GM18873 (cell line): ENCODE measurements around the gene CCR9.

Experiments
- ATAC-seq: cut with Tn5 transposase; IDR thresholded peaks from one replicate; pipeline ENCODE4 v1.9.1; 2021; ENCODE audit warnings: mild to moderate bottlenecking, moderate library complexity, moderate number of reproducible peaks; ENCODE audit not compliant: unreplicated experiment, low FRiP score

The CCR9 gene

DNA sequence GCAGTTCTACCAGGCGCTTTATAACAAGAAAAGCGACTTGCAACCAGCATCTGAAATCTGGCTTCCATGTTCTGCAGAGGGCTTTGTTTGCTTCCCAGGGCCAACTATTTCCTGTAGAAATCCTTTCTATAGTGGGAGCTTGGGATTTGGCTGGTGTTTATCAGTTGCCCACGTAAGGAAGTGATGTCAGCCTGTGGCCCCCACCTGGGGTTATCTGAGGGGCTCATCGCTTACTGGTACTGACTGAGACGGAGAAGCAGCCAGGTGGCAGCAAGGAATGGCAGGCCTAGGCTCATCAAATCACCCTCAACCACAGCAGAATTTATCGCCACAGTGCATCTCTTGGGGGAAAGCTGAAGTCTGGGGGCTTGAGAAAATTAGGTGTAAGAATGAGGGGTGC lies 14.6 kb upstream of the CCR9 start:
- no peak for ATAC-seq

DNA sequence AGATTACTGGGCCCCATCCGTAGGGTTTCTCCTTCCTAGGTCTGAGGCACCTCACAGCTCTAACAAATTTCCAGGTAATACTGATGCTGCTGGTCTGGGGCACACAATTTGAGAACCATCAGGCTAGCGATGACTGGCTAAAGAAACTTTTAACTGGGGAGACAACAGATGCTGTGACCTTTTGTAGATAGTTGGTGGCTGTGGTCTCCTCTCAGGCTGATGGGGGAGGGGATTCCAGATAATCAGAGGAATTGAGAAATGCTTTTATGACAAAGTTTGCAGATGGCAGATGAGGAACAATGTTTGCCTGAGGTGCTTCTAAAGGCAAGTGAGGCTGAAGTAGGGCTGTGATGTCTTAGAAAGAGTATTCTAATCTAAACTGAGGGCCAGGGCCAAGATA lies 13.8 kb upstream of the CCR9 start:
- no peak for ATAC-seq

GRCh38 chr3:45873036-45873435 lies 13.3 kb upstream of the CCR9 start:
- no peak for ATAC-seq

DNA sequence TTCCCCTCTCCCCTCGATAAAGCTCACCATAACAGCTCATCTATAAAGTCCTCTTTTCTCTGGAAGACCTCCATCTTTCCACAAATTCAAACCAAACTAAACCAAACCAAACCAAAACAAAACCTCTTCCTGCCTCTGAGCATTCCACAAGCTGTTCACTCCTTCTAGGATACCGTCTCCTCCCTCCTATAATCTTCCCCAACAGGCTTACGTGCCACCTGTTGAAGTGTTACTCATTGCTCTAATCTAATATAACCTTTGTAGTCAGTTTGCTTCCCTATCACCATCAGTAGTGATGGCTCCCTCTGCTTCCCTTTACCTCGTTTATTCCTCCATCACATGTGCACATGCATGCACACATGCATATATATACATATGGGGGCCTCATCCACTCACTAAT lies 12.7 kb upstream of the CCR9 start:
- ATAC-seq: no peak

DNA sequence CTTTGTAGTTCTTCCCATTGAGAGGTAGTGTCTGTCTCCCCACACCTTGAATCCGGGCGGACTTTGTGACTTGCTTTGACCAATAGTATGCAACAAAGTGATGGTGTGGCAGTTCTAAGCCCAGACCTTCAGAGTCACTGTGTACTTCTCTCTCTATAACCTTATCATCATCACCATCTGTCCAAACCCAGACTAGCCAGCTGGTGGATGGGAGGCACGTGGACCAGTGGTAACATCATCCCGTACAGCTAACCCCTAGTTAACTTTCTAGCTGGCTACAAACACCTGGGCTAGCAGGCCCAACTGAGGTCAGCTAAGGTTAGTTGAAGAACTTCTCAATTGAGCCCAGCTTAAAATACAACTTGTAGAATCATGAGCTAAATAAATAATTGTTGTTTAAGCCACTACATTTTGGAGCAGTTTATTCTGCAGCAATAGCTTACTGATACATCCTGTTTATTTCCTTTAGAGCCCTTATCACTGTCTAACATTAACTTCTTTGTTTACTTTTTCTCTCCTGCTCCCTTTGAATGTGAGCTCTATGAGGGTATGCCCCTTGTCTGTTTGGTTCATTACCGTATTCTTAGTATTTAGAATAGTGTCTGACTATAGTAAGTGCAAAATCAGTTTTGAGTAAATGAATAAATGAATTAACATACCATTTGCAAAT lies 11.5 kb upstream of the CCR9 start:
- ATAC-seq: no peak

DNA sequence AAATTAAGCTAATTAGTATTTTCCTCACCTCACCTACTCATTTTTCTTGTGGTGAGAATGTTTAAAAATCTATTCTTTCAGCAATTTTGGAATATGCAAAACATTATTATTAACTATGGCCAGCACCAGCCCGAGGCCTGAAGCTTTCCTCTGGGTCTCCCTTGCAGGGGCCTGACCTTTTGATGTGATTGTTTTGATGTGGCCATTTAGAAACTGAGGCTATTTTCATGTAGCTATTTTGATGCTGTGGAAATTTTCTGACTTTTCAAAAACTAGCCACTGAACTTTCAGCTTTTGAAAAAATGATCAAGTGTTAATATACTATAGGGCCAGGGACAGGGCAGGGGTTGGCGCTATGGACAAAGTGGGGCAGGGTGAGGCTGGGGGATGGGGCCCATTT lies 8.2 kb upstream of the CCR9 start:
- ATAC-seq: no peak

DNA sequence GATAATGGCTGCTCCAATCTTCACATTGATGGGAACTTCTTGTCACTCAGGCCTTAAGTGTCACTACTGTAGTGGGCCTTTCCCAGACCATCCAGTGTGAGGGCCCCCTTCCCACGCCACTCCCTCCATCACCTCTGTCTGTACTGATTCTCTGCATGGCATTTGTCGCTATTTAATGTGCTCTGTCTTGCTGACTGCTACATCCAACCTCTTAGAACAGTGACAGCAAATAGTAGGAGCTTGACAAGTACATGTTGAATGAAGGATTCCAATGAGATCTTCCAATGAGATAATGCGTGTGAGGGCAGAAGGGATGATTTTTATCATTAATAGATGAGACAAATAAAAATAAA lies 5.6 kb upstream of the CCR9 start:
- ATAC-seq: no peak

DNA sequence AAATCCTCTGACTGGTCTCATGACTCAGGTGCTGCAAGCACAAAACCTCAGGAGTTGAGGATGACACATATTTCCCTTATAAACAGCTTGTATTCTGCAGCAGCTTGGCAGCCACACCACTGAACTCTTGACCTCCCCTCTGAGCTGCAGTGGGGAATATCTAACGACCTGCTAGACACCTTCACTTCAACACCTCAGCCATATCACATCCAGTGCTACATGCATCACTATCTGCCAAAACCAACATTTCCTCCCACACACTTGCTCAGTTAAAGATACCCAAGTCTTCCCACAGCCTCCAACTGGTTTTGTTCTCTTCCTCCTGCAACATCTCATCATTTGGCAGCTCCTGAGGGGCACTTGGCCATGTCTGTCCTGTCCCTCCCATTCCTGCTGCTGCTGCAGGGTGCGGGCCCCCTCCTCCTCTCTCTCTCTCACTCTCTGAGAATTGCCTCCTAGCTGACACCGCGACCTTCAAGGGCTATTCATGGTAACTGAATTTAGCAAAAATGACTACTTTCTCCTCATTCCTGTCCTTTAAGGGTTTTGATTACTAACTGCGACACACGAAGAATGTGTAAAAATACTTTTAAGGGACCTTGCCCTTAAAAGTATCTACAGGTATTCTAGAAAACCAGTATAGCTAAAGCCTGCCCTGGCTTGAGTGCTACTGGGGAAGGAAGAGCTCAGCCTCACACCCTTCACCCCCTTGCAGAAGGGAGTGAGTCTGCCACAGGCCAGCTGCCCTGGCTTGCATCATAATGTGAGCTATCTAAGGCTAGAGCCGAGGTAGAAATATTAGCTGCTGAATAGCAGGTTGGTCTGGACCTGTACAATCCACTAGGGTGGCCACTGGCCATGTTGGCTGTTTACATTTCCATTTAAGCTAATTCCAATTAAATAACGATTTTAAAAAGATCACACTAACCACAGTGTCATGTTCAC lies 5.0 kb upstream of the CCR9 start:
- ATAC-seq: no peak

GRCh38 chr3:45884368-45885201 lies 1.8 kb upstream of the CCR9 start:
- no peak for ATAC-seq

DNA sequence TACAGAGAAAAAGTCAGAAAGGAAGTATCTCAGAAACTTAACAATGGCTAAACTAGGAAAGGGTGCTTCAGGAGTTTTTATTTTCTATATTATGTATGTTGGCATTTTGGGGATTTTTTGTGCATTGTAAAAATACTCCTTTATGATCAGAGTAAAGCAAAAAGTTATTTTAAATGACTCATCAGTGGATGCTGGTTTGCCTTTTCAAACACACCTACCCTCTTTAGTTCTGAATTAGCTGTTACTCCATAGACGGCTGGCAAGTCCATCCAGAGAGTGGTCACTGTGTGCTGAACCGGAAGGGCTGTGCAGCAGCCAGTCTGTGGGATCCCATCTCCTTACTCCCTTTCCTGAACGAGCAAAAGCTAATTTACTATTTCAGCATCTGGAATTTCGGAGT lies 942 bp downstream of the CCR9 start:
- ATAC-seq: no peak

DNA sequence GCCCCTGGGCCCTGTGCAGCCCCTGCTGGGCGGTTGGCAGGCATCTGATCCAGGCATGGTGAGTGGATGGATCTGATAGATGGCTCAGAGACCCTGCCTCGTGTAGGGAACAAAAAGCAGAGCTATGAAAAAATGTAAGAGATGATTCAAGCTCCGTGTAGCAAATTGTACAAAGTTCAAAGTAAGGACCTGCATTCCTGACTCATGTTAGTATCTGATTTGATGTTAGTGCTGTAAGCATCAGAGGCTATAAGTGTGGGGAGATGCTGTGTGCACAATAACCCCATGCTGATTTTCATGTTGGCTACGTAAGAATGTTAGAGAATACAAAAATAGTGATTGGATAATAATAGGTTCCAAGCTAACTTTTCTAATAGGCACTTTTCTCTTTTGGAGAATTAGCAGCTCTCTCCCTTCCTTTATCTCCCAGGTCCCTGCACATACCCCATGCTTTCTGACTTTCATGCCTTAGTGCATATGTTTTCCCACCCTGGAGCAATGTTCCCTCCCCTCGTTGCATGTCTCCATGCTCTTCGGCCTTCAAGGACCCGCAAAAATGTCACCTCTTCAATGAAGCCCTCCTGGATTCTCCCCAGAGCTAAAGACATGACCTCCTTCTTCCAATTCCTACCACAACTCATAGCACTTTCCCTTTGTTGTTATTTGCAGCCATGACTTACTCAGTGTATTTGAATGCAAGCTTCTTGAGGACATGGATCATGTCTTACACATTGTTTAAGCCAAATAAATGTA lies 1.6 kb downstream of the CCR9 start:
- no peak for ATAC-seq

- ATAC-seq: no peak
These were observed 3.0 kb downstream of the CCR9 start for GRCh38 chr3:45889337-45889736.

- no peak for ATAC-seq
These were observed 4.1 kb downstream of the CCR9 start for GRCh38 chr3:45890405-45890804.

- ATAC-seq: no peak
These were observed 5.8 kb downstream of the CCR9 start for GRCh38 chr3:45892161-45892560.

- no peak for ATAC-seq
These were observed 7.7 kb downstream of the CCR9 start for GRCh38 chr3:45894015-45894414.

- no peak for ATAC-seq
These were observed 9.5 kb downstream of the CCR9 start for GRCh38 chr3:45895686-45896468.

- ATAC-seq: no peak
These were observed 10.6 kb downstream of the CCR9 start for GRCh38 chr3:45896956-45897355.

DNA sequence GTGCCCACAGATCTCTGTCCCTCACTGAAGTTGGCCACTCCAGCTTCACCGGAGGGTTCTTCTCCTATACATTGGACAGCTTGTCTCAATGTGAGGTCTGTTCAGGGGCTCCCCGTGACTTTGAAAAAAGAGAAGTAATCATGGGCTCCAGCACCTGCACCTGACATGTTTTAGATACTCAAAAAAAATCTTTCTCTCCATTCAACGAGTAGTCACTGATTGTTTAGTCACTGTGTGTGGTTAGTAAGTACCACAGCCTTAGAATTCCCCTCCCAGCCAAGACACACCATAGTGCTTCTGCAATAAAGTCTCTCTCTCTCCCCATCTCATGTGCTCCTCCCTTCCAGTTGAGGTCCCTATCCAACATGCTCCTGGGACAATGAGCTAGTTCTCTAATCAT lies 18.6 kb downstream of the CCR9 start:
- ATAC-seq: no peak

- ATAC-seq: no peak
These were observed 19.4 kb downstream of the CCR9 start for GRCh38 chr3:45905755-45906154.
